ENCODE measurements around the gene LY6G5C. TPM values are rescaled to one million over a fixed set of nuclear protein-coding genes. Genes with fewer than 3 reads are reported as not detected.

The LY6G5C gene
- total and polyA plus RNA-seq, 9 of the 15 experiments (the other 6 are each of a cell fraction or from before 2014, with no cell fraction given) = 0.10 to 0.67 (median 0.46) TPM; not detected in 4

DNA sequence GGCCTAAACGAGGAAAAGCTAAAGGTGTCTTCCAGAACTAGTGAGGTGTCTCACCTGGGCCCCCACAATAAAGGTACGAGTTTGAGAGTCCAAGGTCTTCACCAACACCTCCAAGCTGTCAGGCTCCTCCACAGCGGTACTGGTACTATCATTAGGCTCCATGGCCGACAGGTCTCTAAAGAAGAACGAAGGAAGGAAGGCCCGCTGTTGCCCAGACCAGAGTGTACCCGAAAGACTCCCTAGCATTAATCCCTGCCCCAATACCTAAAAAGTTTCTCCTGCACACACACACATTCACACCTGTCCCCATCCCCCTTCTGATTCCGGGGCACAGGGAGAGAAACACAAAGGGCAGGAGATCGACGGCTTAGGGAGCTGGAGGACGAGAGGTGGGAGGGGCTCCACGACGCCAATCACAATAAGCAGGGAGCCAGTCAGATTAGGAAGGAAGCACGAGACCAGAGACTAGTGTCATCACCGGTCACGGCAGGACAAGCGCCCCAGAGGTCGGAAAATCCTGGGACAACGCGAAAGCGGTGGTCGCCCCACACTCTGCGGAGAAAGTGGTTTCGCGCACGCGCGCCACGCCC, 29.2 kb downstream of the LY6G5C start (continued):
- TF ChIP-seq KLF13 (tag; IDR thresholded peaks at IDR 0.05; ENCODE audit: borderline replicate concordance, low read depth) (peak; percentile 92), ZNF124 (CRISPR knock-in tag; IDR thresholded peaks at IDR 0.05) (no peak), E2F6 (IDR thresholded peaks at IDR 0.05; ENCODE audit: borderline replicate concordance in 1 of 2, extremely low read depth in 1 of 2, insufficient read depth in 1 of 2, insufficient read length in 1 of 2, low read depth in 1 of 2, low read length in 1 of 2, poor library complexity in 1 of 2, severe bottlenecking in 1 of 2) (peak in 1 of 2 experiments; percentile 24), PTBP1 (IDR thresholded peaks at IDR 0.05; ENCODE audit: low read depth, low read length) (0 out of 2 replicates have a peak, but pooled peaks have one; percentile 30), ZNF449 (CRISPR knock-in tag; IDR thresholded peaks at IDR 0.05) (no peak), MAZ (CRISPR knock-in tag; conservative IDR thresholded peaks at IDR 0.05 in 1 of 2, IDR thresholded peaks at IDR 0.05 in 1 of 2) (peak in 1 of 2 experiments; percentile 75; a peak in 2 of 4 replicates), PYGO2 (tag; IDR thresholded peaks at IDR 0.05) (0 out of 2 replicates have a peak, but pooled peaks have one; percentile 26), HNRNPH1 (optimal IDR thresholded peaks at IDR 0.05; ENCODE audit: low read depth, low read length) (no peak), ZNF395 (CRISPR knock-in tag; IDR thresholded peaks at IDR 0.05) (no peak), ELF4 (CRISPR knock-in tag; IDR thresholded peaks at IDR 0.05) (peak; percentile 29; the same call in 1 of the 2 replicates), EWSR1 (IDR thresholded peaks at IDR 0.05; ENCODE audit: borderline replicate concordance, low read depth, partially characterized antibody) (no peak), SMAD3 (CRISPR knock-in tag; conservative IDR thresholded peaks at IDR 0.05) (no peak; the same call in 1 of the 2 replicates)
- TF ChIP-seq, protein P1, sequence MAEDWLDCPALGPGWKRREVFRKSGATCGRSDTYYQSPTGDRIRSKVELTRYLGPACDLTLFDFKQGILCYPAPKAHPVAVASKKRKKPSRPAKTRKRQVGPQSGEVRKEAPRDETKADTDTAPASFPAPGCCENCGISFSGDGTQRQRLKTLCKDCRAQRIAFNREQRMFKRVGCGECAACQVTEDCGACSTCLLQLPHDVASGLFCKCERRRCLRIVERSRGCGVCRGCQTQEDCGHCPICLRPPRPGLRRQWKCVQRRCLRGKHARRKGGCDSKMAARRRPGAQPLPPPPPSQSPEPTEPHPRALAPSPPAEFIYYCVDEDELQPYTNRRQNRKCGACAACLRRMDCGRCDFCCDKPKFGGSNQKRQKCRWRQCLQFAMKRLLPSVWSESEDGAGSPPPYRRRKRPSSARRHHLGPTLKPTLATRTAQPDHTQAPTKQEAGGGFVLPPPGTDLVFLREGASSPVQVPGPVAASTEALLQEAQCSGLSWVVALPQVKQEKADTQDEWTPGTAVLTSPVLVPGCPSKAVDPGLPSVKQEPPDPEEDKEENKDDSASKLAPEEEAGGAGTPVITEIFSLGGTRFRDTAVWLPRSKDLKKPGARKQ (CRISPR knock-in tag; IDR thresholded peaks at IDR 0.05) = no peak
